DOHH2 (cell line): Measurements from ENCODE around the gene CCDC85C.

Experiments
- H3F3A ChIP-seq: fragments of 200-600 bp; sonication (generic), shearing (Covaris generic); 2 replicates; pipeline ENCODE4 v1.6.0; 2016; ENCODE audit warnings: antibody characterized with exemption, mild to moderate bottlenecking; ENCODE audit not compliant: control insufficient read depth, insufficient read depth
- H3K27ac ChIP-seq: fragments of 200-600 bp; sonication (generic); 2 replicates; pipeline ENCODE4 v1.5.1; 2014; ENCODE audit warnings: low read depth, mild to moderate bottlenecking, low read length, moderate library complexity
- H3K27me3 ChIP-seq: fragments of 200-600 bp; sonication (generic); 2 replicates; pipeline ENCODE4 v1.6.1; 2014; ENCODE audit warnings: mild to moderate bottlenecking, low read length, mixed read lengths; ENCODE audit not compliant: control insufficient read depth
- H3K36me3 ChIP-seq: fragments of 200-600 bp; sonication (generic); 2 replicates; pipeline ENCODE4 v1.6.1; 2014; ENCODE audit warnings: mild to moderate bottlenecking, low read length, moderate library complexity, mixed read lengths; ENCODE audit not compliant: control insufficient read depth
- H3K4me1 ChIP-seq: fragments of 200-600 bp; sonication (generic); 2 replicates; pipeline ENCODE4 v1.6.1; 2014; ENCODE audit warnings: mild to moderate bottlenecking, low read length, mixed read lengths; ENCODE audit not compliant: control insufficient read depth
- H3K4me2 ChIP-seq: fragments of 200-600 bp; sonication (generic); 2 replicates; pipeline ENCODE4 v1.6.0; 2014; ENCODE audit warnings: mild to moderate bottlenecking, low read length, moderate library complexity
- H3K4me3 ChIP-seq: fragments of 200-600 bp; sonication (generic); 2 replicates; pipeline ENCODE4 v1.5.1; 2014; ENCODE audit warnings: mild to moderate bottlenecking, low read length, mixed read lengths
- H3K79me2 ChIP-seq: fragments of 200-600 bp; sonication (generic); 2 replicates; pipeline ENCODE4 v1.6.1; 2014; ENCODE audit warnings: mild to moderate bottlenecking, low read length, mixed read lengths; ENCODE audit not compliant: control insufficient read depth
- H3K9me2 ChIP-seq: fragments of 200-600 bp; sonication (generic); replicated peaks from 2 replicates; pipeline ENCODE4 v1.6.1; 2014; ENCODE audit warnings: mild to moderate bottlenecking, low read length, mixed read lengths; ENCODE audit not compliant: control insufficient read depth
- H3K9me3 ChIP-seq: fragments of 200-600 bp; sonication (generic); 2 replicates; pipeline ENCODE4 v1.6.1; 2014; ENCODE audit warnings: antibody characterized with exemption, low read length, mixed read lengths; ENCODE audit not compliant: control insufficient read depth, insufficient read depth
- H4K20me1 ChIP-seq: fragments of 200-600 bp; sonication (generic); 2 replicates; pipeline ENCODE4 v1.6.0; 2014; ENCODE audit warnings: low read depth, mild to moderate bottlenecking, antibody characterized with exemption, low read length, moderate library complexity; ENCODE audit not compliant: control insufficient read depth, insufficient read depth
- EZH2phosphoT487 ChIP-seq: fragments of 200-600 bp; sonication (generic); IDR thresholded peaks from 2 replicates; pipeline ENCODE4 v1.6.1; 2017; ENCODE audit warnings: borderline replicate concordance, mild to moderate bottlenecking, antibody characterized with exemption, low read length, moderate library complexity, mixed read lengths
- TF ChIP-seq, protein P1 (sequence below): fragments of 200-600 bp; sonication (generic); IDR thresholded peaks from one replicate; pipeline ENCODE4 v1.5.1; 2014; ENCODE audit warnings: antibody characterized with exemption, mild to moderate bottlenecking, low read depth, low read length; ENCODE audit not compliant: poor library complexity, severe bottlenecking

Gene CCDC85C

DNA sequence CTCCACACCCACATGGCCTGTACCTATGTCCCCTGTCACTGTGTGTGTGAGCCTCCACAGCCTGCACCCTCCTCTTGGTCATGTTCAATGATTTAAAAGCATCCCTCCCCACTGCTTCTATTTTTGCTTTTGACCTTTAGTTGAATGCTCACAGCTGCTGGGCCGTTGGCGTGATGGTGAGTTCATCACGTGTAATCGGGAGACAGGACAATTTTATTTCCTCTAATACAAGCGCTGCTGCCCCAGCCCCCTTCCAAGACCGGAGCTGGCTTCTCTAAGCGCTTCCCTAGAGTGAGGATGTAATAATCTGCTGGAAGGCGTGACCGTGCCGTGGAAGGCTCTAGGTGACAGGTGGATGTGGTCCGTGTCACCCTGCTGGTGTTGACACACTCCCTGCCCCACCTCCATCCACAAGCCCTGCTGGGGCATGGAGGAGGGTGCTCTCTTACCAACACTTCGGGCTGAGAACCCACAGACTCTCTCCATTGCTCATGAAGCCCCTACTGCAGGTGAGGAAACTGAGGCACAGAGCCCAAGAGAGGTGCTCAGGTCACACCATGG, 25.4 kb downstream of the CCDC85C start:
- Histone ChIP-seq H3K4me3 (no peak overlapping the region), H4K20me1 (no peaks in the 10 kb centered on the region), H3K9me2 (no peaks in the 10 kb centered on the region), H3K36me3 (no peaks in the 10 kb centered on the region), H3F3A (no peaks in the 10 kb centered on the region), H3K27me3 (0 out of 2 replicates have a peak, but pooled peaks cover 5% of the 10 kb centered on the region), H3K9me3 (no peaks in the 10 kb centered on the region), H3K79me2 (no peaks in the 10 kb centered on the region), H3K4me1 (no peaks in the 10 kb centered on the region), H3K27ac (no peak overlapping the region), H3K4me2 (no peak overlapping the region)
- TF ChIP-seq, protein P1, sequence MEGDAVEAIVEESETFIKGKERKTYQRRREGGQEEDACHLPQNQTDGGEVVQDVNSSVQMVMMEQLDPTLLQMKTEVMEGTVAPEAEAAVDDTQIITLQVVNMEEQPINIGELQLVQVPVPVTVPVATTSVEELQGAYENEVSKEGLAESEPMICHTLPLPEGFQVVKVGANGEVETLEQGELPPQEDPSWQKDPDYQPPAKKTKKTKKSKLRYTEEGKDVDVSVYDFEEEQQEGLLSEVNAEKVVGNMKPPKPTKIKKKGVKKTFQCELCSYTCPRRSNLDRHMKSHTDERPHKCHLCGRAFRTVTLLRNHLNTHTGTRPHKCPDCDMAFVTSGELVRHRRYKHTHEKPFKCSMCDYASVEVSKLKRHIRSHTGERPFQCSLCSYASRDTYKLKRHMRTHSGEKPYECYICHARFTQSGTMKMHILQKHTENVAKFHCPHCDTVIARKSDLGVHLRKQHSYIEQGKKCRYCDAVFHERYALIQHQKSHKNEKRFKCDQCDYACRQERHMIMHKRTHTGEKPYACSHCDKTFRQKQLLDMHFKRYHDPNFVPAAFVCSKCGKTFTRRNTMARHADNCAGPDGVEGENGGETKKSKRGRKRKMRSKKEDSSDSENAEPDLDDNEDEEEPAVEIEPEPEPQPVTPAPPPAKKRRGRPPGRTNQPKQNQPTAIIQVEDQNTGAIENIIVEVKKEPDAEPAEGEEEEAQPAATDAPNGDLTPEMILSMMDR = no peak
- no peak for TF ChIP-seq EZH2phosphoT487

DNA sequence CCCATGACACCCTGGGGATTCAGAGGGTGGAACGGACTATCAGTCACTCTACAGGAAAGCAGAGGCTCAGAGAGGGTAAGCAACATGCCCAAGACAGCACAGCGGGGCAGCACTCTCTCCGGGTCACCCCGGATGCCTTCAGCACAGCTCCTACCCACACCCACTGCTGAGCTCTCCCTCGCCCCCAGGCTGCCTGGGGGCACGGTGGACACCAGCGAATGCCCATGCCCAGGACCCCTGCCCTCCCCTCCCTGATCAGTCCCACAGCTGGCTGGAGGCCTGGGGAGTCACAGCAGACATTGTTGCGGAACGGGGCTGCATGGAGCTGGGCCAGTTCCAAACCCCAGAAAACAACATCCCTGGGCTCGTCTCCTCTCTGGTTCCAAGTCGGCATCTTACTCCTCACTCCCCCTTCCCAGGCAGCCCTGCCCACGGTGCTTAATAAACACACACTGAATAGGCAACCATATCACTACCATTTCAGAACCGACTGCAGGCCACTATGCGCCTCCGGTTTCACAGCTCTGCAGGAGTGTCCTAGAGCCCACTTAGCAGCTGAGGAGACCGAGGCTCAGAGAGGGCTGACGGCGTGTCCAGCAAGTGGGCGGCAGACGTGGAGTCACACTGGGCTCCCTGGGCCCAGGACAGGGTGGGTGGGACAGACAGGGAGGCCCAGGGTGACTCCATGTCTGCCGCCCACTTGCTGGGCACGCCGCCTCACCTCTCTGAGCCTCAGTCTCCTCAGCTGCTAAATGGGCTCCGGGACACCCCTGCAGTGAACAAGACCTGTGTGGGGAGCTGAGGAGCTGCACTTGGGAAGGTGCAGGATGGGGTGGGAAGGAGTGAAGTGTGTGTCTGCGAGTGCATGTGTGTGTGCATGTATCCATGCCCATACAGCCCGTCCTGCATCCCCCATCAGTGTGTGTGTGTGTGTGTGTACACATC, 27.0 kb downstream of the CCDC85C start:
- Histone ChIP-seq H3K36me3 (no peaks in the 10 kb centered on the region), H3K9me3 (no peaks in the 10 kb centered on the region), H4K20me1 (no peaks in the 10 kb centered on the region), H3K27me3 (0 out of 2 replicates have a peak, but pooled peaks cover 7% of the 10 kb centered on the region), H3F3A (no peaks in the 10 kb centered on the region), H3K4me2 (no peak overlapping the region), H3K4me3 (no peak overlapping the region), H3K27ac (no peak overlapping the region), H3K4me1 (peaks cover 14% of the 10 kb centered on the region), H3K79me2 (no peaks in the 10 kb centered on the region), H3K9me2 (no peaks in the 10 kb centered on the region)
- TF ChIP-seq, protein P1 = no peak
- TF ChIP-seq EZH2phosphoT487 = no peak

DNA sequence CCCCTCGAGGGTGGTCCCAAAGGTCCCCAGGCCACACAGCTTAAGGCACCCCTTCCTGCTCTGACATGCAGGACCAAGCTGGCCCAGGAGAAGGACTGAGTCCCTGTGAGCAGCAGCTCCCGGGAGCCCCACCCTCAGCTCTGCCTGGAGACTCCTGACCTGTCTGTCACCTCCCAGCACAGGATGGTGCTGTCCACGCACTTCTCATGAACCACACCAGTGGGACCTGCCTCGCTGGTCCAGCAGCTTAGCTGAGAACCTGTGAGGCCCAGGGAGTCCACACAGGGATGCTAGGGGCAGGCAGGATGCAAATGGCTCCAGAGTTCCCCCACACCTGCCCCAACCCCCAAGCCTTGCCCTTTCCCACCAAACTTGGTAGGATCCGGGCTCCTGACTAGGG, 27.7 kb downstream of the CCDC85C start:
- Histone ChIP-seq H3K4me3 (no peak overlapping the region), H3K4me1 (peaks cover 14% of the 10 kb centered on the region), H3K9me3 (no peaks in the 10 kb centered on the region), H4K20me1 (no peaks in the 10 kb centered on the region), H3K4me2 (no peak overlapping the region), H3K27me3 (0 out of 2 replicates have a peak, but pooled peaks cover 7% of the 10 kb centered on the region), H3K36me3 (no peaks in the 10 kb centered on the region), H3F3A (no peaks in the 10 kb centered on the region), H3K9me2 (no peaks in the 10 kb centered on the region), H3K27ac (no peak overlapping the region), H3K79me2 (no peaks in the 10 kb centered on the region)
- TF ChIP-seq EZH2phosphoT487 = no peak
- TF ChIP-seq, protein P1 = no peak
